ENCODE data around the gene SCRN1.

DNA sequence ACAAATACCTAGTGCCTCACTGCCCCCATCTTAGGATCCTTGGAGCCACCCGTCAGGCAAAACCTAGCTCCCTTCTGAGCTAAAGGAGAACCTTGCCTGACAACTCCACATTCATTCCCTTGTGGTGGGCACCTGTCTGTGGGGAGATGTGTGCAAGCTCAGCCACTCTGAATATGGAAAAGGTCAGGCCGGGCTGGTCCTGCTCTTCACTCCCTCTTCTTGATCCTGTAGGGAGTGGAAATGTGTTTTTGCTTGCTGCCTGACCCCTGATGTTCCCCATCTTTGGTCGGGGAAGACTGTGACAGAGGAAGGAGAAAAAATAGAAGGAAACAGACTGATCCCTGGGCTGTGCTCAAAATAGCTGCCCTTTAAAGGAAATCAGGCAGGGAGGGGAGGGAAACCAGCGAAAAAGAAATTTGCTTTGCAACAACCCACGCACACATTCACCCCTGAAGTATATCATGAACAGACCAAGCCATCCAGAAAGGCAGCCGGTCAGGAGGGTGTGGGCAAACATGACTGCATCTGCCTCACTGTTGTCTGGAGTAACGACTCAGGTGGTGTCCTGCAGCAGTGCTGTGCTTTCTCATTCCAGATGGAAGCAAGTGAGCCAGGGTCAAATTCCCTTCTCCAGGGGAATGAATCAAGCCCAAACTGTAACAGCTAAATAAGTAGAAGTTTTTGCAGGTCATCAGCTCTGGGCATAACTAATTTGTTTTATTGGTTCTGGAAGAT is 74.0 kb downstream of the SCRN1 start:
- no peak for TF ChIP-seq POLR2A (IDR thresholded peaks at IDR 0.05)
- TF ChIP-seq POLR2AphosphoS5 (IDR thresholded peaks at IDR 0.05), result no peak
